Thyroid gland (tissue), 4 donors: ENCODE measurements around the gene PIGQ.

Source experiments
- POLR2A ChIP-seq, 2 donors: fragments of 450-650 bp; IDR thresholded peaks; one replicate each; pipeline ENCODE4 v1.6.1; 2017; ENCODE audit warnings: antibody characterized with exemption in 2 of 2, mild to moderate bottlenecking in 2 of 2, moderate library complexity in 1 of 2
- TF ChIP-seq, protein P1 (sequence below), 6 experiments: fragments of 200-600 bp in 3 of 6; fragments of 450-650 bp in 3 of 6; sonication (generic) in 3 of 6; IDR thresholded peaks; one replicate each; pipeline ENCODE4 v1.5.1; 2016 to 2019; ENCODE audit warnings: antibody characterized with exemption in 6 of 6, mild to moderate bottlenecking in 2 of 6, inconsistent platforms in 1 of 6, moderate library complexity in 1 of 6

- TF ChIP-seq, protein P1, sequence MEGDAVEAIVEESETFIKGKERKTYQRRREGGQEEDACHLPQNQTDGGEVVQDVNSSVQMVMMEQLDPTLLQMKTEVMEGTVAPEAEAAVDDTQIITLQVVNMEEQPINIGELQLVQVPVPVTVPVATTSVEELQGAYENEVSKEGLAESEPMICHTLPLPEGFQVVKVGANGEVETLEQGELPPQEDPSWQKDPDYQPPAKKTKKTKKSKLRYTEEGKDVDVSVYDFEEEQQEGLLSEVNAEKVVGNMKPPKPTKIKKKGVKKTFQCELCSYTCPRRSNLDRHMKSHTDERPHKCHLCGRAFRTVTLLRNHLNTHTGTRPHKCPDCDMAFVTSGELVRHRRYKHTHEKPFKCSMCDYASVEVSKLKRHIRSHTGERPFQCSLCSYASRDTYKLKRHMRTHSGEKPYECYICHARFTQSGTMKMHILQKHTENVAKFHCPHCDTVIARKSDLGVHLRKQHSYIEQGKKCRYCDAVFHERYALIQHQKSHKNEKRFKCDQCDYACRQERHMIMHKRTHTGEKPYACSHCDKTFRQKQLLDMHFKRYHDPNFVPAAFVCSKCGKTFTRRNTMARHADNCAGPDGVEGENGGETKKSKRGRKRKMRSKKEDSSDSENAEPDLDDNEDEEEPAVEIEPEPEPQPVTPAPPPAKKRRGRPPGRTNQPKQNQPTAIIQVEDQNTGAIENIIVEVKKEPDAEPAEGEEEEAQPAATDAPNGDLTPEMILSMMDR (IDR thresholded peaks at IDR 0.05), result no peak
- no peak for TF ChIP-seq POLR2A (IDR thresholded peaks at IDR 0.05)
Observed at GRCh38 chr16:629833-630248, 60.1 kb downstream of the PIGQ start.
